KMS-11 (cell line): Measurements from ENCODE around the gene SPATA2.

Experiments
- H2AFZ ChIP-seq: fragments of 200-600 bp; sonication (generic); 2 replicates; pipeline ENCODE4 v1.6.1; 2016; ENCODE audit warnings: antibody characterized with exemption, mixed run types, low read depth
- H3K27ac ChIP-seq: fragments of 200-600 bp; sonication (generic); 2 replicates; pipeline ENCODE4 v1.6.1; 2016; ENCODE audit warnings: mild to moderate bottlenecking, mixed run types
- H3K27me3 ChIP-seq: fragments of 200-600 bp; sonication (generic); 2 replicates; pipeline ENCODE4 v1.6.1; 2017; ENCODE audit warnings: mild to moderate bottlenecking, low read depth, mixed run types, moderate library complexity; ENCODE audit not compliant: insufficient read depth
- H3K36me3 ChIP-seq: fragments of 200-600 bp; sonication (generic); 2 replicates; pipeline ENCODE4 v1.6.1; 2017; ENCODE audit warnings: mild to moderate bottlenecking, mixed run types; ENCODE audit not compliant: insufficient read depth
- H3K4me1 ChIP-seq: fragments of 200-600 bp; sonication (generic); 2 replicates; pipeline ENCODE4 v1.6.1; 2016; ENCODE audit warnings: mild to moderate bottlenecking, low read depth, mixed run types; ENCODE audit not compliant: poor library complexity, severe bottlenecking
- H3K4me2 ChIP-seq: fragments of 200-600 bp; sonication (generic); 2 replicates; pipeline ENCODE4 v1.7.0; 2016; ENCODE audit warnings: mild to moderate bottlenecking, mixed run types
- H3K4me3 ChIP-seq: fragments of 200-600 bp; sonication (generic); IDR thresholded peaks from 2 replicates; pipeline ENCODE4 v1.6.1; 2017; ENCODE audit warnings: low read depth, low read length, mixed read lengths; ENCODE audit not compliant: insufficient read depth
- H3K79me2 ChIP-seq: fragments of 200-600 bp; sonication (generic); 2 replicates; pipeline ENCODE4 v1.6.1; 2016; ENCODE audit warnings: low read depth, mixed run types; ENCODE audit not compliant: insufficient read depth
- H3K9ac ChIP-seq: fragments of 200-600 bp; sonication (generic); 2 replicates; pipeline ENCODE4 v1.6.1; 2016; ENCODE audit warnings: mild to moderate bottlenecking, mixed run types
- H4K20me1 ChIP-seq: fragments of 200-600 bp; sonication (generic); 2 replicates; pipeline ENCODE4 v1.6.1; 2016; ENCODE audit warnings: mild to moderate bottlenecking, mixed run types; ENCODE audit not compliant: insufficient read depth
- TF ChIP-seq, protein P1 (sequence below): fragments of 200-600 bp; sonication (generic); conservative IDR thresholded peaks from 2 replicates; pipeline ENCODE4 v1.6.1; 2017; ENCODE audit warnings: low read depth, mild to moderate bottlenecking, antibody characterized with exemption, low read length, moderate library complexity, mixed read lengths

SPATA2 gene

DNA sequence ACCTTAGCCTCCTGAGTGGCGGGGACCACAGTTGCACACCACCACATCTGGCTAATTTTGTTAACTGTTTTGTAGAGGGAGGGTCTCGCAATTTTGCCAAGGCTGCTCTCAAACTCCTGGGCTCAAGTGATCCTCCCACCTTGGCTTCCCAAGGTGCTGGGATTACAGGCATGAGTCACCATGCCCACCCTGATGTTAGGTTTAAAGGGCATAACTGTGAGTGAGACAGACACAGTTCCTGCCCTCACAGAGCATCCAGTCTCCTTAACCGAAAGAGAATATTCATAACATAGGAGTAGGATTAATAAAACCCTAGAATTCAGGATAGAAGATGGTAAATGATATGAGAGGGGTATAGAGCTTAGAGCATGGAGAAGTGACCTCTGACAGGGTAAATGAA lies 3.1 kb upstream of the SPATA2 start:
- Histone ChIP-seq H3K27ac (no peak overlapping the region), H3K27me3 (no peaks in the 10 kb centered on the region), H3K4me1 (peaks cover 27% of the 10 kb centered on the region)

DNA sequence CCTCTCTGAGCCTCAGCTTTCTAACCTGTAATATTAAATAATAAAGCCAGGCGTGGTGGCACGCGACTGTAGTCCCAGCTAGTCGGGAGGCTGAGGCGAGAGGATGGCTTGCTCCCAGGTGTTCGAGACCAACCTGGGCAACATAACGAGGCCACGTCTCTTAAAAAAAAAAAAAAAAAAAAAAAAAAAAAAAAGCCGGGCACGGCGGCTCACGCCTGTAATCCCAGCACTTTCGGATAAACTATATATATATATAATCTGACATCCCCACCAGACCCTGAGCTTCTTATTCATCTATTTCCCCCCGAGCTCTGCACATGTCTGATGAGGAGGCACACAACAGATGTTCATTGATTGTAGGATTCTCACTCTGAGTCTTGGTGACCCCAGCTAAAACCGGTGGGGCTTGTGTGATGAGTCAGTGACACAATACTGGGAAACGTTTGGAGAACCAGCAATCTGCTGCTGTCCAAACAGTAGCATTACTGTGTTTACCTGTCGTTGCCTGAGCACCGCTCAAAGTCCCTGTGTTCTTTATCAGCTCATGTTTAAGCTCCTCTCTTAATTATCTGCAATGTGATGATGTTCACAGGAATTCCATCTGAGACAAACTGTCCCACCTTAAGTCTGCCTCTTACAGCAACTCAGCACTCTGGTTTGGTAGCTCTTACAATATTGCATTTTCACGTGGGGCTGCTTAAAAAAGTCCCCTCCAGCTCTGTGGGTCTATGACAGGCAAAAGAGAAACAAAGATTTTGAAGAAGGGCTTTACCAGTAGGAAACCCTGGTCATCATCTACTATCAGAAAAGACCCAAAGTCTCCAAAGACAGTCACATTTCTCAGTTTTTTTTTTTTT lies 1.0 kb upstream of the SPATA2 start:
- TF ChIP-seq, protein P1, sequence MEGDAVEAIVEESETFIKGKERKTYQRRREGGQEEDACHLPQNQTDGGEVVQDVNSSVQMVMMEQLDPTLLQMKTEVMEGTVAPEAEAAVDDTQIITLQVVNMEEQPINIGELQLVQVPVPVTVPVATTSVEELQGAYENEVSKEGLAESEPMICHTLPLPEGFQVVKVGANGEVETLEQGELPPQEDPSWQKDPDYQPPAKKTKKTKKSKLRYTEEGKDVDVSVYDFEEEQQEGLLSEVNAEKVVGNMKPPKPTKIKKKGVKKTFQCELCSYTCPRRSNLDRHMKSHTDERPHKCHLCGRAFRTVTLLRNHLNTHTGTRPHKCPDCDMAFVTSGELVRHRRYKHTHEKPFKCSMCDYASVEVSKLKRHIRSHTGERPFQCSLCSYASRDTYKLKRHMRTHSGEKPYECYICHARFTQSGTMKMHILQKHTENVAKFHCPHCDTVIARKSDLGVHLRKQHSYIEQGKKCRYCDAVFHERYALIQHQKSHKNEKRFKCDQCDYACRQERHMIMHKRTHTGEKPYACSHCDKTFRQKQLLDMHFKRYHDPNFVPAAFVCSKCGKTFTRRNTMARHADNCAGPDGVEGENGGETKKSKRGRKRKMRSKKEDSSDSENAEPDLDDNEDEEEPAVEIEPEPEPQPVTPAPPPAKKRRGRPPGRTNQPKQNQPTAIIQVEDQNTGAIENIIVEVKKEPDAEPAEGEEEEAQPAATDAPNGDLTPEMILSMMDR, result no peak
- Histone ChIP-seq H3K36me3 (no peaks in the 10 kb centered on the region), H3K9ac (peak overlapping the region; percentile 92), H3K4me3 (no peak overlapping the region), H3K27ac (peak overlapping the region; percentile 96), H3K4me2 (peak overlapping the region; percentile 97), H2AFZ (peak overlapping the region; percentile 90), H4K20me1 (no peaks in the 10 kb centered on the region; the same call in 1 of the 2 replicates), H3K4me1 (peaks cover 31% of the 10 kb centered on the region), H3K79me2 (peaks cover 41% of the 10 kb centered on the region), H3K27me3 (no peaks in the 10 kb centered on the region)

More for the DNA sequence above, 3.1 kb upstream of the SPATA2 start:
- H3K79me2 ChIP-seq, result peaks cover 20% of the 10 kb centered on the region
- H3K9ac ChIP-seq, result no peak overlapping the region
- TF ChIP-seq, protein P1, result no peak
- H3K4me2 ChIP-seq, result no peak overlapping the region
- H2AFZ ChIP-seq, result no peak overlapping the region
- H3K36me3 ChIP-seq, result no peaks in the 10 kb centered on the region
- no peak overlapping the region for H3K4me3 ChIP-seq
- no peaks in the 10 kb centered on the region for H4K20me1 ChIP-seq

DNA sequence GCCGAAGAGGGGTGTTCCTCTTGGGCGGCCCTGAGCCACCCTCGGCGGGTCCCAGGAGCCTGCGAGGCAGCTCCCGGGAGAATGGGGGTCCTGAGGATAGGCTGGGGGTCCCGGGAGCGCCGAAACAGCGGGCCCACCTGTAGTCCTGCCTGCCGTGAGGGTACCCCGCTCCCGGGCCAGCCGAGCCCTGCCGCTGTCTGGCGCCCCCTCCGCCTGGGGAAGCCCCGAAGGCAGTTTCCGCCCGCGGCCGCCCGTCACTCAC lies 280 bp downstream of the SPATA2 start:
- Histone ChIP-seq H3K4me1 (peaks cover 31% of the 10 kb centered on the region), H3K36me3 (no peaks in the 10 kb centered on the region; the same call in 1 of the 2 replicates), H2AFZ (peak overlapping the region; percentile 90), H4K20me1 (no peaks in the 10 kb centered on the region; the same call in 1 of the 2 replicates), H3K4me2 (peak overlapping the region; percentile 97), H3K9ac (peak overlapping the region; percentile 92), H3K27me3 (no peaks in the 10 kb centered on the region), H3K79me2 (peaks cover 54% of the 10 kb centered on the region), H3K27ac (peak overlapping the region; percentile 96), H3K4me3 (peak overlapping the region; percentile 15)
- TF ChIP-seq, protein P1, result no peak

DNA sequence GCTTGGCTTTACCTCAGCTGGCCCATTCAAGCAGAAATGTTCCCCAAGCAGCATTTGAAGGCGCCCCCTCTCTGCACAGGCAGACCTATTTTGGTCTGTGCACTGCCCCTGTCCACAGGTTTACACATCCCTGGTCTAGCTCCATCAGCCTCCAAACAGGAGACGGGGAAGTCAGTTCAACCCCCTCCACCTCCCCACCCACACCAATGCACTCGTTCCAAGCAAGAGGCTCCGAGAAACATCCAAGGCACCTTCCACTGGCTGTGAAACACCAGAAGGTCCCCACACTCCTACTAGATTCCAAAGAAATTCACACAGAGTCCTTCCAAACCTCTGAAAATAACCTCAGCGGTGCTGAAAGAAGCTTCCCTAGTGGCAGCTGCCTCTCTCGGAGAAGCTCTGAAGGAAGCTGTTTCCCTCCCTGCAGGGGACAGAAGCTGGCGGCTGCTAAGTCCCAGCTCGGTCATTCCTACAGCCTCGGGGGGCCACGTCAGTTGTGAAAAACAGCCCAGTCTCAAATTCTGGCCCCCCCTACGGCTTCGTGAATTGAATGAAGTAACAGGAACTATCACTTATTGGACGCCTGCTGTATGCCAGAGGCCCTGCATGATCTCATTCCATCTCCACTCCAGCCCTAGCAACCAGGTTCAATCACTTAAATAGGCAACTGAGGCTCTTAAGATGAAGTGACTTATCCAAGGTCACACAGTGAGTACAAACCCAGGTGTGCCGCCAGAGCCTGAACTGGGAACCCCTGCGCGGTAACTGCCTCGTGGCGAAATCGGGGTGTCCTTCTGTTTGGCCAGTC lies 815 bp downstream of the SPATA2 start:
- Histone ChIP-seq H3K4me1 (peaks cover 31% of the 10 kb centered on the region), H3K4me3 (peak overlapping the region; percentile 15), H2AFZ (peak overlapping the region; percentile 90), H3K4me2 (peak overlapping the region; percentile 97), H3K27ac (peak overlapping the region; percentile 96), H3K79me2 (peaks cover 55% of the 10 kb centered on the region), H3K36me3 (no peaks in the 10 kb centered on the region; the same call in 1 of the 2 replicates), H3K27me3 (no peaks in the 10 kb centered on the region), H3K9ac (peak overlapping the region; percentile 92), H4K20me1 (no peaks in the 10 kb centered on the region; the same call in 1 of the 2 replicates)
- TF ChIP-seq, protein P1, result no peak
